ENCODE data around the gene TNIP3. TPM values are rescaled to one million over a fixed set of nuclear protein-coding genes. Genes with fewer than 3 reads are reported as not detected.
"Not testable (repeated sequence)": the region's sequence is repeated elsewhere in the genome, so short reads cannot be mapped to it uniquely, and the experiment has no call there.

Gene TNIP3
- total RNA-seq (1 to 10 TPM in 1 of 2 donors, under 1 TPM in 1; 0.39 to 1.1 TPM), polyA plus RNA-seq (ENCODE audit: insufficient read length in 2 of 2) (1 to 10 TPM; 1.7 to 2.1 TPM)
- long read RNA-seq, donor 1, result 0 reads
- long read RNA-seq, donor 2, result 0 reads
- long read RNA-seq, donor 3, result 0 reads
- long read RNA-seq, donor 4, result 0 reads

GRCh38 chr4:121164291-121164690, at the start of gene TNIP3:
TSS of gene TNIP3 (minus strand) at chr4:121164321. CDS start at chr4:121164125, 196 bp downstream.
- H3K9me3 ChIP-seq (ENCODE audit: control insufficient read depth, insufficient read depth, low read length), result no peaks in the 10 kb centered on the region
- no peak within 1 kb of the TSS for H3K4me3 ChIP-seq (ENCODE audit: low read depth, low read length)
- no peak within 1 kb of the TSS for H3K27ac ChIP-seq (ENCODE audit: low read depth, low read length)
- no peaks in the 10 kb centered on the region for H3K27me3 ChIP-seq (ENCODE audit: control insufficient read depth, insufficient read depth, low read length)
- no CpG with 5 or more reads among the region's 4 CpGs for WGBS (ENCODE audit: insufficient coverage)
- no peaks in the 10 kb centered on the region for H3K4me1 ChIP-seq (ENCODE audit: control insufficient read depth, insufficient read depth, low read length)
- DNase-seq (ENCODE audit: low read depth in 4 of 6, low spot score in 6 of 6), result no peak
- H3K36me3 ChIP-seq (ENCODE audit: control insufficient read depth, insufficient read depth, low read length), result no peaks in the 10 kb centered on the region

- no peaks in the 10 kb centered on the region for H3K36me3 ChIP-seq (ENCODE audit: control insufficient read depth, insufficient read depth, low read length)
- no peak overlapping the region for H3K4me3 ChIP-seq (ENCODE audit: low read depth, low read length)
- H3K27ac ChIP-seq (ENCODE audit: low read depth, low read length), result no peak overlapping the region
- no peaks in the 10 kb centered on the region for H3K4me1 ChIP-seq (ENCODE audit: control insufficient read depth, insufficient read depth, low read length)
- WGBS (ENCODE audit: insufficient coverage), result no CpG with 5 or more reads among the region's 2 CpGs
- no peaks in the 10 kb centered on the region for H3K9me3 ChIP-seq (ENCODE audit: control insufficient read depth, insufficient read depth, low read length)
- no peak for DNase-seq (ENCODE audit: low read depth in 4 of 6, low spot score in 6 of 6)
- H3K27me3 ChIP-seq (ENCODE audit: control insufficient read depth, insufficient read depth, low read length), result no peaks in the 10 kb centered on the region
These were observed 48.7 kb upstream of the TNIP3 start for GRCh38 chr4:121212806-121213205.

- DNase-seq (ENCODE audit: low read depth in 4 of 6, low spot score in 6 of 6), result no peak
- WGBS (ENCODE audit: insufficient coverage), result 60% methylated on average over 1 of the region's 1 CpG
- no peaks in the 10 kb centered on the region for H3K36me3 ChIP-seq (ENCODE audit: control insufficient read depth, insufficient read depth, low read length)
- no peaks in the 10 kb centered on the region for H3K9me3 ChIP-seq (ENCODE audit: control insufficient read depth, insufficient read depth, low read length)
- no peaks in the 10 kb centered on the region for H3K27me3 ChIP-seq (ENCODE audit: control insufficient read depth, insufficient read depth, low read length)
- no peak overlapping the region for H3K4me3 ChIP-seq (ENCODE audit: low read depth, low read length)
- no peaks in the 10 kb centered on the region for H3K4me1 ChIP-seq (ENCODE audit: control insufficient read depth, insufficient read depth, low read length)
- H3K27ac ChIP-seq (ENCODE audit: low read depth, low read length), result no peak overlapping the region
These were observed 45.0 kb upstream of the TNIP3 start for GRCh38 chr4:121209171-121209570.

- WGBS (ENCODE audit: insufficient coverage), result 100% methylated on average over 1 of the region's 4 CpGs
- no peaks in the 10 kb centered on the region for H3K36me3 ChIP-seq (ENCODE audit: control insufficient read depth, insufficient read depth, low read length)
- no peaks in the 10 kb centered on the region for H3K9me3 ChIP-seq (ENCODE audit: control insufficient read depth, insufficient read depth, low read length)
- H3K4me3 ChIP-seq (ENCODE audit: low read depth, low read length), result no peak overlapping the region
- no peak overlapping the region for H3K27ac ChIP-seq (ENCODE audit: low read depth, low read length)
- no peaks in the 10 kb centered on the region for H3K4me1 ChIP-seq (ENCODE audit: control insufficient read depth, insufficient read depth, low read length)
- H3K27me3 ChIP-seq (ENCODE audit: control insufficient read depth, insufficient read depth, low read length), result no peaks in the 10 kb centered on the region
- no peak for DNase-seq (ENCODE audit: low read depth in 4 of 6, low spot score in 6 of 6)
These were observed 44.3 kb upstream of the TNIP3 start for GRCh38 chr4:121208244-121209007.

GRCh38 chr4:121205777-121206176, 41.7 kb upstream of the TNIP3 start:
- H3K27me3 ChIP-seq (ENCODE audit: control insufficient read depth, insufficient read depth, low read length); H3K4me1 ChIP-seq (ENCODE audit: control insufficient read depth, insufficient read depth, low read length); H3K9me3 ChIP-seq (ENCODE audit: control insufficient read depth, insufficient read depth, low read length); H3K36me3 ChIP-seq (ENCODE audit: control insufficient read depth, insufficient read depth, low read length); H3K4me3 ChIP-seq (ENCODE audit: low read depth, low read length); DNase-seq (ENCODE audit: low read depth in 4 of 6, low spot score in 6 of 6); H3K27ac ChIP-seq (ENCODE audit: low read depth, low read length): not testable (repeated sequence)
- WGBS (ENCODE audit: insufficient coverage), result no CpG with 5 or more reads among the region's 3 CpGs

GRCh38 chr4:121200795-121201472, 36.8 kb upstream of the TNIP3 start:
- no peak overlapping the region for H3K27ac ChIP-seq (ENCODE audit: low read depth, low read length)
- H3K9me3 ChIP-seq (ENCODE audit: control insufficient read depth, insufficient read depth, low read length), result no peaks in the 10 kb centered on the region
- H3K27me3 ChIP-seq (ENCODE audit: control insufficient read depth, insufficient read depth, low read length), result no peaks in the 10 kb centered on the region
- 94% methylated on average over 3 of the region's 3 CpGs for WGBS (ENCODE audit: insufficient coverage)
- no peaks in the 10 kb centered on the region for H3K36me3 ChIP-seq (ENCODE audit: control insufficient read depth, insufficient read depth, low read length)
- no peaks in the 10 kb centered on the region for H3K4me1 ChIP-seq (ENCODE audit: control insufficient read depth, insufficient read depth, low read length)
- no peak for DNase-seq (ENCODE audit: low read depth in 4 of 6, low spot score in 6 of 6)
- H3K4me3 ChIP-seq (ENCODE audit: low read depth, low read length), result no peak overlapping the region

GRCh38 chr4:121199742-121200561, 35.8 kb upstream of the TNIP3 start:
- Histone ChIP-seq H3K4me1 (ENCODE audit: control insufficient read depth, insufficient read depth, low read length) (no peaks in the 10 kb centered on the region), H3K36me3 (ENCODE audit: control insufficient read depth, insufficient read depth, low read length) (no peaks in the 10 kb centered on the region), H3K4me3 (ENCODE audit: low read depth, low read length) (no peak overlapping the region), H3K27me3 (ENCODE audit: control insufficient read depth, insufficient read depth, low read length) (no peaks in the 10 kb centered on the region), H3K27ac (ENCODE audit: low read depth, low read length) (no peak overlapping the region), H3K9me3 (ENCODE audit: control insufficient read depth, insufficient read depth, low read length) (no peaks in the 10 kb centered on the region)
- DNase-seq (ENCODE audit: low read depth in 4 of 6, low spot score in 6 of 6), result no peak
- WGBS (ENCODE audit: insufficient coverage), result 72% methylated on average over 7 of the region's 10 CpGs

- DNase-seq (ENCODE audit: low read depth in 4 of 6, low spot score in 6 of 6), result no peak
- Histone ChIP-seq H3K27ac (ENCODE audit: low read depth, low read length) (no peak overlapping the region), H3K4me3 (ENCODE audit: low read depth, low read length) (no peak overlapping the region), H3K9me3 (ENCODE audit: control insufficient read depth, insufficient read depth, low read length) (no peaks in the 10 kb centered on the region), H3K36me3 (ENCODE audit: control insufficient read depth, insufficient read depth, low read length) (no peaks in the 10 kb centered on the region), H3K27me3 (ENCODE audit: control insufficient read depth, insufficient read depth, low read length) (no peaks in the 10 kb centered on the region), H3K4me1 (ENCODE audit: control insufficient read depth, insufficient read depth, low read length) (no peaks in the 10 kb centered on the region)
These were observed 34.1 kb upstream of the TNIP3 start for GRCh38 chr4:121198251-121198650.

GRCh38 chr4:121195649-121196048, 31.5 kb upstream of the TNIP3 start:
- Histone ChIP-seq H3K9me3 (ENCODE audit: control insufficient read depth, insufficient read depth, low read length) (no peaks in the 10 kb centered on the region), H3K36me3 (ENCODE audit: control insufficient read depth, insufficient read depth, low read length) (no peaks in the 10 kb centered on the region), H3K4me3 (ENCODE audit: low read depth, low read length) (no peak overlapping the region), H3K27me3 (ENCODE audit: control insufficient read depth, insufficient read depth, low read length) (no peaks in the 10 kb centered on the region), H3K27ac (ENCODE audit: low read depth, low read length) (no peak overlapping the region), H3K4me1 (ENCODE audit: control insufficient read depth, insufficient read depth, low read length) (no peaks in the 10 kb centered on the region)
- DNase-seq (ENCODE audit: low read depth in 4 of 6, low spot score in 6 of 6), result peak in 1 of 6 donors; percentile 23
- WGBS (ENCODE audit: insufficient coverage), result no CpG with 5 or more reads among the region's 2 CpGs

Data from spinal cord (tissue), 10 donors.